Ascending aorta (tissue), 2 donors: ENCODE measurements around the gene ISX. TPM values are rescaled to one million over a fixed set of nuclear protein-coding genes. Genes with fewer than 3 reads are reported as not detected.

ENCODE experiments used
- DNase-seq, 2 donors: peaks; one replicate each; pipeline ENCODE4 v3.0.0-alpha.2; 2019; ENCODE audit warnings: low spot score in 2 of 2
- H3K27ac ChIP-seq, 2 donors: fragments of 200-600 bp; sonication (generic); one replicate each; pipeline ENCODE4 v1.5.1; 2016 to 2017; ENCODE audit warnings: mild to moderate bottlenecking in 1 of 2
- H3K27me3 ChIP-seq: fragments of 200-600 bp; sonication (generic); one replicate; pipeline ENCODE4 v1.5.1; 2017
- H3K36me3 ChIP-seq, 2 donors: fragments of 200-600 bp; sonication (generic); one replicate each; pipeline ENCODE4 v1.5.1; 2016
- H3K4me1 ChIP-seq, 2 donors: fragments of 200-600 bp; sonication (generic); one replicate each; pipeline ENCODE4 v1.5.1; 2016 to 2017; ENCODE audit warnings: mild to moderate bottlenecking in 1 of 2
- H3K4me3 ChIP-seq, 2 donors: fragments of 200-600 bp; sonication (generic); one replicate each; pipeline ENCODE4 v1.5.1; 2016 to 2017; ENCODE audit warnings: mild to moderate bottlenecking in 1 of 2
- H3K9me3 ChIP-seq, 2 donors: fragments of 200-600 bp; sonication (generic); one replicate each; pipeline ENCODE4 v1.5.1; 2016
- CTCF ChIP-seq, 3 experiments: fragments of 200-600 bp in 2 of 3; fragments of 450-650 bp in 1 of 3; sonication (generic) in 2 of 3; IDR thresholded peaks; one replicate each; pipeline ENCODE4 v1.5.1; 2016 to 2019; ENCODE audit warnings: antibody characterized with exemption in 3 of 3, mild to moderate bottlenecking in 1 of 3, moderate library complexity in 1 of 3
- intact Hi-C: fragments of 100-400 bp; cut with DNase I; formaldehyde crosslinking; loops from one replicate; pipeline ENCODE4 v1.15.1; 2023
- total RNA-seq: library from RNA; depleted of rRNA; stranded (reverse); fragments of >200 nt; gene quantifications from one replicate; pipeline ENCODE4 v1.1.0, GENCODE V29; 2016

Gene ISX
- total RNA-seq, 1 donor from 2014 or later = not detected

- H3K4me1 ChIP-seq = no peaks in the 10 kb centered on the region
- intact Hi-C loops = no loop called here
- no peaks in the 10 kb centered on the region for H3K36me3 ChIP-seq
- no peaks in the 10 kb centered on the region for H3K27me3 ChIP-seq
- no peak for DNase-seq
- no peaks in the 10 kb centered on the region for H3K9me3 ChIP-seq
- no peak overlapping the region for H3K27ac ChIP-seq
- no peak for TF ChIP-seq CTCF (IDR thresholded peaks at IDR 0.05)
- no peak overlapping the region for H3K4me3 ChIP-seq
These were observed 36.7 kb downstream of the ISX start for GRCh38 chr22:35102663-35103062.

GRCh38 chr22:35103761-35104160 lies 37.8 kb downstream of the ISX start:
- Histone ChIP-seq H3K9me3 (no peaks in the 10 kb centered on the region), H3K4me3 (no peak overlapping the region), H3K36me3 (no peaks in the 10 kb centered on the region), H3K4me1 (no peaks in the 10 kb centered on the region), H3K27me3 (no peaks in the 10 kb centered on the region), H3K27ac (no peak overlapping the region)
- no peak for TF ChIP-seq CTCF (IDR thresholded peaks at IDR 0.05)
- intact Hi-C loops = no loop called here
- DNase-seq = no peak

GRCh38 chr22:35104491-35104890 lies 38.5 kb downstream of the ISX start:
- H3K27ac ChIP-seq = no peak overlapping the region
- no peaks in the 10 kb centered on the region for H3K27me3 ChIP-seq
- intact Hi-C loops = no loop called here
- no peak for DNase-seq
- H3K4me1 ChIP-seq = no peaks in the 10 kb centered on the region
- no peaks in the 10 kb centered on the region for H3K36me3 ChIP-seq
- no peaks in the 10 kb centered on the region for H3K9me3 ChIP-seq
- no peak overlapping the region for H3K4me3 ChIP-seq
- TF ChIP-seq CTCF (IDR thresholded peaks at IDR 0.05) = no peak

GRCh38 chr22:35109616-35110015 lies 43.7 kb downstream of the ISX start:
- no peak for DNase-seq
- Histone ChIP-seq H3K27me3 (no peaks in the 10 kb centered on the region), H3K36me3 (no peaks in the 10 kb centered on the region), H3K9me3 (no peaks in the 10 kb centered on the region), H3K27ac (no peak overlapping the region), H3K4me3 (no peak overlapping the region), H3K4me1 (no peaks in the 10 kb centered on the region)
- intact Hi-C loops = no loop called here
- TF ChIP-seq CTCF (IDR thresholded peaks at IDR 0.05) = no peak

- no peak for TF ChIP-seq CTCF (IDR thresholded peaks at IDR 0.05)
- no peaks in the 10 kb centered on the region for H3K9me3 ChIP-seq
- no peaks in the 10 kb centered on the region for H3K4me1 ChIP-seq
- H3K36me3 ChIP-seq = no peaks in the 10 kb centered on the region
- no peak overlapping the region for H3K27ac ChIP-seq
- no peak overlapping the region for H3K4me3 ChIP-seq
- no peak for DNase-seq
- intact Hi-C loops = no loop called here
- H3K27me3 ChIP-seq = no peaks in the 10 kb centered on the region
These were observed 45.3 kb downstream of the ISX start for GRCh38 chr22:35111244-35111643.

- no peak for DNase-seq
- intact Hi-C loops = no loop called here
- TF ChIP-seq CTCF (IDR thresholded peaks at IDR 0.05) = no peak
These were observed 47.4 kb downstream of the ISX start for GRCh38 chr22:35113341-35113740.

More at GRCh38 chr22:35113341-35113740, 47.4 kb downstream of the ISX start:
- H3K9me3 ChIP-seq = no peaks in the 10 kb centered on the region
- no peaks in the 10 kb centered on the region for H3K27me3 ChIP-seq
- H3K27ac ChIP-seq = no peak overlapping the region
- H3K4me3 ChIP-seq = no peak overlapping the region
- no peaks in the 10 kb centered on the region for H3K4me1 ChIP-seq
- no peaks in the 10 kb centered on the region for H3K36me3 ChIP-seq
